ENCODE results near the gene IRF2BP1. TPM values are rescaled to one million over a fixed set of nuclear protein-coding genes. Genes with fewer than 3 reads are reported as not detected.

IRF2BP1 gene
- total RNA-seq (2013) = 12.9 TPM
- 1 to 10 TPM; 2.0 to 3.9 (median 2.1) TPM for polyA plus RNA-seq
- polyA minus RNA-seq = 13.0 and 19.2 TPM in 2 replicates
- total RNA-seq = 2.7 to 26.4 (median 7.6) reads per million in 11 experiments

GRCh38 chr19:45885556-45886426 is at the start of gene IRF2BP1:
Gene IRF2BP1 (minus strand): TSS chr19:45886141. CDS start chr19:45885774, 367 bp downstream.
- peaks cover 5 to 9% of the 10 kb centered on the region in 2 donors for H3K36me3 Mint-ChIP-seq
- H3K4me3 Mint-ChIP-seq = peak within 1 kb of the TSS; percentile 96 to 98
- H3K4me1 Mint-ChIP-seq = peaks cover 19% of the 10 kb centered on the region
- Histone ChIP-seq H4K20me1 (ENCODE audit: insufficient read depth, low read length) (peaks cover 29% of the 10 kb centered on the region), H3K79me2 (ENCODE audit: insufficient read depth, low read length) (peaks cover 13% of the 10 kb centered on the region), H3K4me2 (replicated peaks; ENCODE audit: extremely low read depth, low read length, poor library complexity, severe bottlenecking) (peak within 1 kb of the TSS; percentile 100), H2AFZ (ENCODE audit: insufficient read depth, low read depth, low read length, poor library complexity, severe bottlenecking) (peak within 1 kb of the TSS; percentile 99), H3K4me3 (replicated peaks in 1 of 3; ENCODE audit: low read depth in 2 of 3, low read length in 3 of 3) (peak within 1 kb of the TSS; percentile 63 to 89 (median 83)), H3K9ac (ENCODE audit: insufficient read depth, low read length, poor library complexity, severe bottlenecking) (peak within 1 kb of the TSS; percentile 78), H3K27me3 (ENCODE audit: control insufficient read depth in 2 of 2, insufficient read depth in 2 of 2, low read length in 2 of 2) (peaks cover 0 to 13% of the 10 kb centered on the region in 2 donors), H3K36me3 (replicated peaks in 1 of 2; ENCODE audit: control insufficient read depth in 1 of 2, insufficient read depth in 2 of 2, low read length in 2 of 2) (peaks cover 6% of the 10 kb centered on the region in 2 donors), H3K27ac (ENCODE audit: low read depth in 1 of 2, low read length in 2 of 2) (peak within 1 kb of the TSS; percentile 89 to 94), H3K4me1 (ENCODE audit: control insufficient read depth in 1 of 2, insufficient read depth in 2 of 2, low read length in 2 of 2) (peaks cover 30 to 42% of the 10 kb centered on the region in 2 donors), H3K9me3 (replicated peaks in 1 of 2; ENCODE audit: control insufficient read depth in 1 of 2, insufficient read depth in 1 of 2, low read length in 2 of 2) (no peaks in the 10 kb centered on the region)
- H3K9me3 Mint-ChIP-seq = peaks cover 0 to 3% (median 0%) of the 10 kb centered on the region in 7 donors
- H3K27ac Mint-ChIP-seq = peak within 1 kb of the TSS; percentile 96 to 99 (median 97)
- TF ChIP-seq CTCF (IDR thresholded peaks at IDR 0.05) = peak; percentile 11
- intact Hi-C loops (cut with micrococcal nuclease) = loop anchor here (1.0 to 5.0 kb wide), 3 partner anchors 17 to 153 kb away; partner anchors contain the start of genes SYMPK (in 2 of the 2), FBXO46 (in 1 of the 2), MEIOSIN (in 1 of the 2) and MYPOP (in 1 of the 2)
- peaks cover 3 to 9% (median 4%) of the 10 kb centered on the region in 3 donors for H3K27me3 Mint-ChIP-seq (ENCODE audit: low read depth in 3 of 3)
- DNase-seq = peak; percentile 85 to 89 (median 87)
- WGBS (ENCODE audit: insufficient coverage) = under 1% methylated on average over 104 of the region's 107 CpGs

GRCh38 chr19:45935267-45935666 is 49.3 kb upstream of the IRF2BP1 start:
- no peak for TF ChIP-seq CTCF (IDR thresholded peaks at IDR 0.05)
- Histone ChIP-seq H3K4me3 (replicated peaks in 1 of 3; ENCODE audit: low read depth in 2 of 3, low read length in 3 of 3) (no peak overlapping the region), H3K4me1 (ENCODE audit: control insufficient read depth in 1 of 2, insufficient read depth in 2 of 2, low read length in 2 of 2) (no peaks in the 10 kb centered on the region), H4K20me1 (ENCODE audit: insufficient read depth, low read length) (no peaks in the 10 kb centered on the region), H3K36me3 (replicated peaks in 1 of 2; ENCODE audit: control insufficient read depth in 1 of 2, insufficient read depth in 2 of 2, low read length in 2 of 2) (no peaks in the 10 kb centered on the region), H3K4me2 (replicated peaks; ENCODE audit: extremely low read depth, low read length, poor library complexity, severe bottlenecking) (no peak overlapping the region), H3K9ac (ENCODE audit: insufficient read depth, low read length, poor library complexity, severe bottlenecking) (no peak overlapping the region), H3K27ac (ENCODE audit: low read depth in 1 of 2, low read length in 2 of 2) (no peak overlapping the region), H2AFZ (ENCODE audit: insufficient read depth, low read depth, low read length, poor library complexity, severe bottlenecking) (no peak overlapping the region), H3K27me3 (ENCODE audit: control insufficient read depth in 2 of 2, insufficient read depth in 2 of 2, low read length in 2 of 2) (peaks cover 9 to 29% of the 10 kb centered on the region in 2 donors), H3K79me2 (ENCODE audit: insufficient read depth, low read length) (no peaks in the 10 kb centered on the region), H3K9me3 (replicated peaks in 1 of 2; ENCODE audit: control insufficient read depth in 1 of 2, insufficient read depth in 1 of 2, low read length in 2 of 2) (peaks cover 3 to 9% of the 10 kb centered on the region in 2 donors)
- Mint-ChIP-seq H3K27ac (no peak overlapping the region), H3K4me3 (no peak overlapping the region), H3K9me3 (peaks cover 0 to 15% (median 10%) of the 10 kb centered on the region in 7 donors), H3K36me3 (no peaks in the 10 kb centered on the region), H3K27me3 (ENCODE audit: low read depth in 3 of 3) (peaks cover 21 to 61% (median 52%) of the 10 kb centered on the region in 3 donors), H3K4me1 (no peaks in the 10 kb centered on the region)
- DNase-seq = no peak
- intact Hi-C loops (cut with micrococcal nuclease) = no loop called here
- 80% methylated on average over 13 of the region's 19 CpGs for WGBS (ENCODE audit: insufficient coverage)

Measured in CD14-positive monocyte (primary cell).